K562 (cell line): ENCODE results near the gene MICAL2. TPM values are rescaled to one million over a fixed set of nuclear protein-coding genes. Genes with fewer than 3 reads are reported as not detected.

Source experiments
- ATAC-seq: fragments of 200-7000 bp; cut with Tn5 transposase; 3 replicates; pipeline ENCODE4 v1.9.1; 2020; ENCODE audit warnings: moderate library complexity
- BruUV-seq: library from RNA; stranded (reverse); fragments of 400-500 nt; replicated peaks from 2 replicates; lab custom pipeline; 2021; lab: Mats Ljungman, UMichigan
- CTCF ChIA-PET: fragments of 300-600 bp; formaldehyde crosslinking; extraction: SDS; loops from one replicate; lab custom pipeline; 2021; ENCODE audit warnings: low intra/inter-chr PET ratio; lab: Yijun Ruan, JAX
- POLR2A ChIA-PET: fragments of 300-600, 350-650 bp; sonication (Branson Sonifier 250); formaldehyde crosslinking; extraction: SDS; loops from one replicate; lab custom pipeline; 2021; ENCODE audit warnings: antibody characterized with exemption, inconsistent platforms; lab: Yijun Ruan, JAX
- DNase-seq, 4 experiments: peaks; one replicate each; pipeline versions ENCODE4 v3.0.0 to v3.0.0-alpha.2; 2011 to 2018; ENCODE audit warnings: low spot score in 3 of 4, mixed read lengths in 3 of 4; ENCODE audit errors: extremely low read depth in 1 of 4
- FAIRE-seq: peaks from 2 replicates; lab custom pipeline; 2011; peaks lifted over from hg19 to GRCh38; lab: Jason Lieb, UNC
- H2AFZ ChIP-seq: 2 replicates; pipeline ENCODE4 v1.6.0; 2011; ENCODE audit warnings: low read depth, low read length, control low read depth, inconsistent platforms
- H3K27ac ChIP-seq: fragments of 200-600 bp; 3 replicates; pipeline ENCODE4 v1.8.0; 2011; ENCODE audit warnings: low read depth, mild to moderate bottlenecking, control low read depth, inconsistent platforms, low read length, moderate library complexity, mixed read lengths; ENCODE audit errors: extremely low read depth
- H3K27me3 ChIP-seq, 2 experiments: fragments of 300-600 bp in 1 of 2; 2 replicates in 1 of 2; 3 replicates in 1 of 2; pipeline versions ENCODE4 v1.6.0 to v1.8.0; 2011; ENCODE audit warnings: inconsistent platforms in 2 of 2, low read length in 2 of 2, mild to moderate bottlenecking in 1 of 2, mixed read lengths in 1 of 2, moderate library complexity in 1 of 2; ENCODE audit not compliant: control insufficient read depth in 2 of 2, insufficient read depth in 2 of 2
- H3K36me3 ChIP-seq: fragments of 300-600 bp; 3 replicates; pipeline ENCODE4 v1.8.0; 2011; ENCODE audit warnings: mild to moderate bottlenecking, low read length, inconsistent platforms; ENCODE audit not compliant: control insufficient read depth, insufficient read depth
- H3K4me1 ChIP-seq, 2 experiments: fragments of 200-600 bp in 1 of 2; replicated peaks in 1 of 2; 2 replicates in 1 of 2; 3 replicates in 1 of 2; pipeline versions ENCODE4 v1.5.1 to v1.8.0; 2011; ENCODE audit warnings: inconsistent platforms in 2 of 2, low read length in 2 of 2, mild to moderate bottlenecking in 1 of 2, mixed read lengths in 1 of 2, moderate library complexity in 1 of 2; ENCODE audit not compliant: control insufficient read depth in 2 of 2, insufficient read depth in 2 of 2
- H3K4me2 ChIP-seq: 2 replicates; pipeline ENCODE4 v1.6.1; 2011; ENCODE audit warnings: low read length, control low read depth, inconsistent platforms, mixed read lengths; ENCODE audit not compliant: insufficient read depth
- H3K4me3 ChIP-seq: fragments of 200-600 bp; sonication (generic), shearing (Covaris generic); 2 replicates; pipeline ENCODE4 v1.5.1; 2016; ENCODE audit warnings: control low read depth, inconsistent platforms
- H3K79me2 ChIP-seq: fragments of 200-600 bp; 3 replicates; pipeline ENCODE4 v1.8.0; 2011; ENCODE audit warnings: low read length, inconsistent platforms; ENCODE audit not compliant: control insufficient read depth, insufficient read depth
- H3K9ac ChIP-seq, 2 experiments: 2 replicates each; pipeline versions ENCODE4 v1.6.0 to v1.6.1; 2011; ENCODE audit warnings: low read depth in 2 of 2, low read length in 2 of 2, control low read depth in 1 of 2, inconsistent platforms in 1 of 2, mild to moderate bottlenecking in 1 of 2, mixed read lengths in 1 of 2; ENCODE audit not compliant: insufficient read depth in 1 of 2
- H3K9me1 ChIP-seq: one replicate; pipeline ENCODE4 v1.6.0; 2011; ENCODE audit warnings: inconsistent platforms, mild to moderate bottlenecking, low read length, moderate library complexity; ENCODE audit not compliant: control insufficient read depth, insufficient read depth
- H3K9me3 ChIP-seq: replicated peaks from 2 replicates; pipeline ENCODE4 v1.5.1; 2011; ENCODE audit warnings: low read depth, low read length, inconsistent platforms; ENCODE audit not compliant: control insufficient read depth, insufficient read depth
- H4K20me1 ChIP-seq: replicated peaks from 2 replicates; pipeline ENCODE4 v1.6.1; 2011; ENCODE audit warnings: low read length, inconsistent platforms, mixed read lengths; ENCODE audit not compliant: control insufficient read depth, insufficient read depth
- BCL6 ChIP-seq: fragments of 250-450 bp; sonication (Bioruptor Pico); IDR thresholded peaks from 2 replicates; pipeline ENCODE4 v1.4.0; 2020
- IRF2 ChIP-seq: sonication (generic); formaldehyde crosslinking; IDR thresholded peaks from 2 replicates; pipeline ENCODE4 v1.8.1; 2022; ENCODE audit warnings: mild to moderate bottlenecking, missing genetic modification reagents
- JUND ChIP-seq, 2 experiments: IDR thresholded peaks; 2 replicates in 1 of 2; 3 replicates in 1 of 2; pipeline ENCODE4 v1.6.1; 2011; ENCODE audit warnings: borderline replicate concordance in 2 of 2, low read depth in 2 of 2, low read length in 2 of 2, improper control_type of control experiment in 1 of 2, missing biosample characterization in 1 of 2, missing genetic modification characterization in 1 of 2, missing genetic modification reagents in 1 of 2
- KLF6 ChIP-seq: fragments of 250-450 bp; sonication (Bioruptor Pico); IDR thresholded peaks from 2 replicates; pipeline ENCODE4 v1.4.0; 2020; ENCODE audit warnings: mild to moderate bottlenecking, moderate library complexity, borderline replicate concordance
- LARP7 ChIP-seq: fragments of 450-650 bp; IDR thresholded peaks from 2 replicates; pipeline ENCODE4 v1.6.1; 2016
- NONO ChIP-seq, 2 experiments: fragments of 200-400 bp in 1 of 2; fragments of 450-650 bp in 1 of 2; formaldehyde crosslinking in 1 of 2; IDR thresholded peaks; 2 replicates each; pipeline ENCODE4 v1.6.1; 2017; ENCODE audit warnings: low read depth in 2 of 2, mild to moderate bottlenecking in 2 of 2, moderate library complexity in 2 of 2, low read length in 1 of 2
- PHF20 ChIP-seq: fragments of 450-650 bp; IDR thresholded peaks from 2 replicates; pipeline ENCODE4 v1.6.1; 2018; ENCODE audit not compliant: partially characterized antibody
- SETDB1 ChIP-seq: IDR thresholded peaks from one replicate; pipeline ENCODE4 v1.6.1; 2012; ENCODE audit warnings: low read length, control low read depth, inconsistent platforms
- ZBED1 ChIP-seq: IDR thresholded peaks from 2 replicates; pipeline ENCODE4 v1.6.1; 2014
- ZBTB1 ChIP-seq: sonication (generic); formaldehyde crosslinking; IDR thresholded peaks from 2 replicates; pipeline ENCODE4 v1.8.1; 2023; ENCODE audit warnings: missing genetic modification reagents, low read depth, mild to moderate bottlenecking, borderline replicate concordance
- WGBS: fragments of 100-300 bp; shearing (Covaris generic); methylation state at CpG from one replicate; pipeline ENCODE4 v1.1.6; 2016; ENCODE audit warnings: low coverage, mixed read lengths; ENCODE audit not compliant: insufficient coverage; ENCODE audit errors: missing lambda C conversion rate; 5-methylcytosine and 5-hydroxymethylcytosine counted together
- in situ Hi-C: fragments of 300-500 bp; cut with MboI; formaldehyde crosslinking; loops from 4 replicates; pipeline ENCODE4 v1.15.0; 2018; ENCODE audit warnings: inconsistent platforms, mixed read lengths
- intact Hi-C: fragments of 100-400 bp; cut with micrococcal nuclease; formaldehyde crosslinking; loops from 2 replicates; pipeline ENCODE4 v1.14.2; 2022
- polyA plus RNA-seq, 8 experiments: library from polyadenylated mRNA; depleted of rRNA in 4 of 8; stranded (reverse) in 5 of 8; unstranded in 3 of 8; fragments of >200 nt; fragmentation: Nextera tagmentation in 2 of 8; fragmentation: Illumina TruSeq in 1 of 8; extraction: Ambion mirVana in 2 of 8; extraction: Trizol in 1 of 8; gene quantifications; 2 replicates each; pipeline versions ENCODE4 v1.2.1 to v1.2.3, GENCODE V29; 2011 to 2014; ENCODE audit warnings: inconsistent platforms in 1 of 8, missing spikeins in 1 of 8
- total RNA-seq, 7 experiments: library from RNA; depleted of rRNA in 6 of 7; stranded (reverse); fragments of >200 nt in 6 of 7; fragmentation: Illumina TruSeq in 2 of 7; extraction: Trizol in 2 of 7; gene quantifications; 2 replicates each; pipeline versions ENCODE4 v1.2.1 to v1.2.3, GENCODE V29; 2011 to 2021; ENCODE audit warnings: low replicate concordance in 1 of 7
- TF ChIP-seq, protein P1 (sequence below), 2 experiments: fragments of 450-650 bp; IDR thresholded peaks; 2 replicates each; pipeline ENCODE4 v1.6.1; 2016; ENCODE audit warnings: mild to moderate bottlenecking in 2 of 2, borderline replicate concordance in 1 of 2, low read depth in 1 of 2, moderate library complexity in 1 of 2

The MICAL2 gene
- total and polyA plus RNA-seq, 9 of the 15 experiments (the other 6 are each of a cell fraction or from before 2014, with no cell fraction given), result 4.7 to 64.2 (median 33.6) TPM

DNA sequence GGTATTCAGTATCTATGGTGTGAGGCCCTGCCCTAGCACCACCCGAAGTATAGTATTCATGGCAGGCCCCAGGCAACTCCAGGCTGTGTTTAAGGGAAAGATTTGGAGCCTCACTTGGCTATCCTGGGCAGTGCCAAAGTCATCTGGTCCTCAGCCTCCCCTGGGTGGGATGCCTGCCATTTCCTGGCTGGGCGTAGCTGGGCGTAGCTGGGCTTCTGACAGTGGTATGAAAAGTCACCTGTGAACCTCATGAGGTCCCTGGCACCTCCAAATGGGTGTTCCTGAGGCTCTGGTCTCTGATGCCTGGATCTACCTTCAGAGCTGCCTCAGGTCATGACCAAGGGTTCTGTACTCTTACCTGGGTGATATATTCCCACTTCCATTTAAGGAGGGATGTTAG, 154.0 kb downstream of the MICAL2 start:
- BruUV-seq, result no TSS peak
- Histone ChIP-seq H3K79me2 (no peaks in the 10 kb centered on the region; the same call in 2 of the 3 replicates), H2AFZ (no peak overlapping the region), H3K27me3 (no peaks in the 10 kb centered on the region), H3K9ac (peak overlapping the region; percentile 4 to 42; a peak in 1 of 4 replicates), H3K9me1 (no peaks in the 10 kb centered on the region), H3K4me1 (peaks cover 51 to 57% of the 10 kb centered on the region in 2 experiments), H4K20me1 (no peaks in the 10 kb centered on the region), H3K4me3 (no peak overlapping the region), H3K27ac (peak overlapping the region; percentile 81; the same call in 2 of the 3 replicates), H3K36me3 (peaks cover 32% of the 10 kb centered on the region; the same call in 2 of the 3 replicates), H3K4me2 (no peak overlapping the region), H3K9me3 (no peaks in the 10 kb centered on the region)
- ATAC-seq, result no peak
- CTCF ChIA-PET, result no interaction called here
- intact Hi-C loops (no loop called here), in situ Hi-C loops (no loop called here)
- no peak for FAIRE-seq
- whole genome bisulfite sequencing, result 78% methylated on average over 3 of the region's 3 CpGs
- no peak for DNase-seq
- POLR2A ChIA-PET, result interaction anchor here (0.6 to 1.1 kb wide), 2 partner anchors 9 to 80 kb away, joined by 3 to 4 read pairs; no protein-coding TSS in a partner anchor
- no peak for TF ChIP-seq NONO (IDR thresholded peaks at IDR 0.05; ENCODE audit: low read depth in 2 of 2, low read length in 1 of 2)
- TF ChIP-seq SETDB1, result no peak
- TF ChIP-seq ZBED1, result no peak
- TF ChIP-seq BCL6 (CRISPR knock-in tag), result no peak
- TF ChIP-seq ZBTB1 (CRISPR knock-in tag), result no peak
- TF ChIP-seq KLF6 (CRISPR knock-in tag), result no peak
- TF ChIP-seq, protein P1, sequence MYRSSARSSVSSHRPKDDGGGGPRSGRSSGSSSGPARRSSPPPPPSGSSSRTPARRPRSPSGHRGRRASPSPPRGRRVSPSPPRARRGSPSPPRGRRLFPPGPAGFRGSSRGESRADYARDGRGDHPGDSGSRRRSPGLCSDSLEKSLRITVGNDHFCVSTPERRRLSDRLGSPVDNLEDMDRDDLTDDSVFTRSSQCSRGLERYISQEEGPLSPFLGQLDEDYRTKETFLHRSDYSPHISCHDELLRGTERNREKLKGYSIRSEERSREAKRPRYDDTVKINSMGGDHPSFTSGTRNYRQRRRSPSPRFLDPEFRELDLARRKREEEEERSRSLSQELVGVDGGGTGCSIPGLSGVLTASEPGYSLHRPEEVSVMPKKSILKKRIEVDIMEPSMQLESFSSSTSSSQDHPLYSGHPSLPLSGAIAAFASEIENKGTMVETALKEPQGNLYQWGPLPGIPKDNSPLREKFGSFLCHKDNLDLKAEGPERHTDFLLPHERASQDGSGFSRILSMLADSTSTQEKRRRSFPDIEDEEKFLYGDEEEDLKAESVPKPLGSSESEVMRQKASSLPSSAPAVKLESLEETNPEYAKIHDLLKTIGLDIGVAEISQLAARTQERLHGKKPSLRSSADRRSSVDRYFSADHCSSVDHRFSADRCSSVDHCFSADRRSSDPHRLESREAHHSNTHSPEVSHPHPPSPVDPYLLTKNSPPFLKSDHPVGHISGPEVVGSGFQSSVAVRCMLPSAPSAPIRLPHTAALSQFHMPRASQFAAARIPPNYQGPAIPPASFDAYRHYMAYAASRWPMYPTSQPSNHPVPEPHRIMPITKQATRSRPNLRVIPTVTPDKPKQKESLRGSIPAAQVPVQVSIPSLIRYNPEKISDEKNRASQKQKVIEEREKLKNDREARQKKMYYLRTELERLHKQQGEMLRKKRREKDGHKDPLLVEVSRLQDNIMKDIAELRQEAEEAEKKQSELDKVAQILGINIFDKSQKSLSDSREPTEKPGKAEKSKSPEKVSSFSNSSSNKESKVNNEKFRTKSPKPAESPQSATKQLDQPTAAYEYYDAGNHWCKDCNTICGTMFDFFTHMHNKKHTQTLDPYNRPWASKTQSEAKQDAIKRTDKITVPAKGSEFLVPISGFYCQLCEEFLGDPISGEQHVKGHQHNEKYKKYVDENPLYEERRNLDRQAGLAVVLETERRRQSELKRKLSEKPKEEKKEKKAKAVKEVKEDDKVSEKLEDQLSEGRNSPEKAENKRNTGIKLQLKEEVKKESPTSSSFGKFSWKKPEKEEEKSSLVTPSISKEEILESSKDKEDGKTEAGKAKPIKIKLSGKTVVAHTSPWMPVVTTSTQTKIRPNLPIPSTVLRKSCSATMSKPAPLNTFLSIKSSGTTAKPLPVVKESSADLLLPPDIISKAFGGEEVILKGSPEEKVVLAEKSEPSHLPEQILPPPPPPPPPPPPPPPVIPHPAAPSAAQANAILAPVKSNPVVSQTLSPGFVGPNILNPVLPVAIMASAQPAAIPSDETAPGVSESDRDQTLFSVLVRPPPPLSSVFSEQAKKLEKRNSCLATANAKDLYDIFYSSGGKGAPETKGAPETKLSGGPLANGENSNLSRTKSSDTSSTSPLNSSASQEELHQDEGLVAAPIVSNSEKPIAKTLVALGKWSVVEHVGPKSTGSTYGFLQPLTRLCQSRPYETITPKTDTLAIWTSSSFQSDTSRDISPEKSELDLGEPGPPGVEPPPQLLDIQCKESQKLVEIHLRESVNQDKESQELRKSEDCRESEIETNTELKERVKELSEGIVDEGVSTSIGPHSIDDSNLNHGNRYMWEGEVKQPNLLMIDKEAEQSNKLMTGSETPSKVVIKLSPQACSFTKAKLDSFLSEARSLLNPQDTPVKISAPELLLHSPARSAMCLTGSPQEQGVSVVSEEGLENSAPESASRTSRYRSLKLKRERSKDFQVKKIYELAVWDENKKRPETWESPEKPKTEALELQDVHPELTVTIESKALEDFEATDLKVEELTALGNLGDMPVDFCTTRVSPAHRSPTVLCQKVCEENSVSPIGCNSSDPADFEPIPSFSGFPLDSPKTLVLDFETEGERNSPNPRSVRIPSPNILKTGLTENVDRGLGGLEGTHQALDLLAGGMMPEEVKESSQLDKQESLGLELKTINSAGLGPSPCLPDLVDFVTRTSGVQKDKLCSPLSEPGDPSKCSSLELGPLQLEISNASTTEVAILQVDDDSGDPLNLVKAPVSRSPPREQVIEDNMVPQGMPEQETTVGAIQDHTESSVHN (IDR thresholded peaks at IDR 0.05; ENCODE audit: borderline replicate concordance in 1 of 2, low read depth in 1 of 2), result no peak
- TF ChIP-seq IRF2, result no peak
- no peak for TF ChIP-seq PHF20
- TF ChIP-seq JUND (IDR thresholded peaks at IDR 0.05; ENCODE audit: borderline replicate concordance, low read depth, low read length), result no peak
- no peak for TF ChIP-seq JUND (tag; IDR thresholded peaks at IDR 0.05; ENCODE audit: borderline replicate concordance, low read depth, low read length)
- no peak for TF ChIP-seq LARP7
